DMS114 treated with DMSO at 0.1 percent for 48 hours (cell line): ENCODE data around the gene ADCY7.

ENCODE experiments used
- DNase-seq: peaks from one replicate; lab custom pipeline; 2025; ENCODE audit not compliant: unreplicated experiment; lab: John Stamatoyannopoulos, UW

ADCY7 gene

DNA sequence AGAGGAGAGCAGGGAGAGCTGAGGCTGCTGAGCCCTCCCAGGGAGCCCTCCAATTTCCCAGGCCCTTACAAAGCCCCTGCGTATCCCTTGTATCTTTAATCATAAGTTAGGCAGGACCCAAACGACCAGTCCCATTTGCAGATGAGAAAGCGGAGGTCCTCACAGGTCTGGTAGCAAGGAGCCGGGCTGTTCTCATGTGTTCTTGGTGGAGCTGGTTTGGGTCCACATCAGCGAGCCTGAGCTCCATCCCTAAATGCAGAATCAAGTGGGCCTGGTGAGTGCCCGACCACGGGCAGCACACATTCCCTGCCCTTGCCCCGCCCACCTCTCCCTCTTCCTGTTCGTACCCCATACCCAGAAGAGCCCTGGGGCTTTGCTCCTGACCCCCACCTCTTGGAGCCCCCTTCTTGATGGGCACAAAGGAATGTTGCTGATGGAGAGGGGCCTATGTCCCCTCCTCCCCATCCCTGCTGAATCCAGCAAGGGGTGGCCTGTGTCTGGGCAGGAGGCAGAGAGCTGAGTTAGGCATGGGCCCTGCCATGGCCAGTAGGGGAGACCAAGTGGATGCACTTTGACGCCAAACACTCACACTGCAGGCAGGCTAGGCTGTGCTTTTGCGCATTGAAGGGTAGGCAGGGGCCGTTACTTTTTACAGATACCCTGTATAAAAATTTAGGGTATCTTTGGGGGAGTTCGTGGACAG lies 18.3 kb upstream of the ADCY7 start:
- DNase-seq, result no peak

DNA sequence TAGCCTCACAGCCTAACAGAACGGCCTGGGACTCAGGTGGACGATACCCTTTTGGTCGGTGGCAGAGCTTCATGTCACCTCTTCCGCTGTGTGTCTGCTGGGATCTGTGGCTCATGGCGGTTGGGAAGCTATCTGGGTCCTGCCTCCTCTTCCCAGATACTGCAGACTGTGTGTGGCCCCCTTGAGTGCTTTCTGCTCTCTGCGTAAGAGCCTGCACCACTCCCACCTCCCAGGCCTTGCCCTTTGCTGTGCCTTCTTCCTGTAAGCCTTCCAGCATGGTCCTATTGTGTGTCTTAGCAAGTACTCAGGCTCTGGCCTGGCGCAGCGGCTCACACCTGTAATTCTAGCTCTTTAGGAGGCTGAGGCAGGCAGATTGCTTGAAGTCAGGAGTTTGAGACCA lies 17.5 kb upstream of the ADCY7 start:
- DNase-seq, result no peak

DNA sequence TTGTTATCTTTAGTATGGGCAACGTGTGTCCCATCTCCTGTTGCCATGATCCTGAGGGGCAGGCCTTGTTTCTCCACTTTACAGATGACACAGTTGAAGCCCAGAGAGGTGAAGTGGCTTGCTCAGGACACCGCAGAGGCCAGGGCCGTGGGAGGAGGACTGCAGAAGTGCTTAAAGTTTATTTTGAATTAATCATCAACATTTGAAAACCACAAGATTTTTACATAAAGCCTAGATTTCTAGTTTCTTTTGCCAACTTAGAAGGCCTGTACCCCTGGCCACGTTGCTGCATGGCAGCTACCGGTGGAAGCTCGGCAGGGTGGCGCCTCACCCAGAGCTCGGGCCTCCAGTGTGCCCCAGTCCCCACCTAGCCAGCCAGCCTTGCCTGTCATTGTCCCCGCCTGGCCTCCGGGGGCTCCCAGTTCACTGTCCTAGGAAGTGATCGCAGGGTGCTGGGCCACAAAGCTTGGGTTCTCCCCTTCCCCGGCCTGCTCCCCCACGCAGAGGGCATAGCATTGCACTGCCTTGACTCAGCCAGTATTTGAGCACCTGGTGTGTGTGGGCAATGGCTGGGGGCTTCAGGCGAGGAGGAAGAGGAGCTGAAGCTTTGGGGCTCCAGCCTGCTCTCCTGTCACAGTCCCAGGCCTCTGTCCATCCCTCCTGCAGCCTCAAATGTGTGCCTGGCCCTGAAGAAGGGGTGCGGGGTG lies 14.8 kb upstream of the ADCY7 start:
- no peak for DNase-seq

DNA sequence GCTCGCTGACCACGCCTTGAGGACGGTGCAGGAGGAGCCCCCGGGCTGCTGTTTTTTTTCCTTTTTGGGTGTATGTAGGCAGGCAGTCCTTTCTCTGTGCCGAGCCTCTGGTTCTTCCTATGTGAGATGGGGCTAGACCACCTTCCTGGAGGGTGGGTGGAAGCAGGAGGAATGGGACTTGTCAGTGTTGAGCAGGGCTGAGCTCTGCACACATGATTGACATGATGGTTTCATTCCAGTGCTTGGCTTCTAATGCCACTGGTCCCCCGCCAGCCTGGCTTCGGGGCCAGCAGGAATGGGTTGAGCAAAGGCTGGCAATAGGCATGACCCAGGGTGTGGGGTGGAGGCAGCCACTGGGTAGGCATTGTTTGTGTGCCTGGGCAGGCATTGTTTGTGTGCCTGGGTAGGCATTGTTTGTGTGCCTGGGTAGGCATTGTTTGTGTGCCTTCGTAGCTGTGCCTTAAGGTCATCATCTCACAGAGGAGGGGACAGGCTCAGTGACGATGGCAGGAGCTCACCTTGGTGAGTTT lies 14.2 kb upstream of the ADCY7 start:
- no peak for DNase-seq

DNA sequence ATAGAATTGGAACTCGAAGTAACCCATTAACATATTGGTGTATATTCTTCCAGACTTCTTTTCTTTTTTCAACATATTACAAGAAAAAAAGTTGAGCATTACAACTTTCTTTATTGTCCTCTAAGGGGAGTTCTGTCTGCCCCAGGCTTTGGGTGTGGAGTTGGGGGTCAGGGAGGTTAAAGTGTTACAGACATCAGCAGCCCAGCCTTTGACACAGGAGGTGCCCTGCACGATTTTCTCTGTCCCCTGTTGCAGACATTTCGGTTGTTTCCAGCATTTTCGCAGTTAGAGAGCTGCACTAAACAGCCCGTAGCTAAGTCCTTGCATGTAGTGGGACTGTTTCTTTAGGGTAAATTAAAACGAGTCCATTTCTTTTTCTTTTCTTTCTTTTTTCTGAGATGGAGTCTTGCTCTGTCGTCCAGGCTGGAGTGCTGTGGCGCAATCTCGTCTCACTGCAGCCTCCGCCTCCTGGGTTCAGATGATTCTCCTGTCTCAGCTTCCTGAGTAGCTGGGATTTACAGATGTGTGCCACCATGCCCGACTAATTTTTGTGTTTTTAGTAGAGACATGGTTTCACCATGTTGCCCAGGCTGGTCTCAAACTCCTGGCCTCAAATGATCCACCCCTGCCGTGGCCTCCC lies 13.4 kb upstream of the ADCY7 start:
- no peak for DNase-seq

DNA sequence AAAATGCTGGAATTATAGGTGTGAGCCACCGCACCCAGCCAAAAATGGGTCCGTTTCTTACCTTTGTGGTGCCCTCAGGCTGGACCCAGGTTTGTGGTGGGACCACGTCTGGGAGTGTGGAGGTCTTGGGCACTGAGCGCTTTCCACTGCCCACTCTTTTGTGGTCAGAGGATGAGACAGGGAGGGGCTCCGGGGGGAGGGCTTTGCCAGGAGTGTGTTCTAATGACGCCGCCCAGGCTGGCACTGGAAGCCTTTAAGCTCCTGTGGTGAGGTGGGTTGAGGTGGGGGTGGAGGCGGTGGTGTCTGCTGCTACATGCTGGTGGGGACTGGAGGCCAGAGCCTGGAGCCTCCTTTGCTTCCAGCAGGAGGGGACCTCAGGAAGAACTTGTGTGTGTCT lies 12.8 kb upstream of the ADCY7 start:
- DNase-seq, result no peak

DNA sequence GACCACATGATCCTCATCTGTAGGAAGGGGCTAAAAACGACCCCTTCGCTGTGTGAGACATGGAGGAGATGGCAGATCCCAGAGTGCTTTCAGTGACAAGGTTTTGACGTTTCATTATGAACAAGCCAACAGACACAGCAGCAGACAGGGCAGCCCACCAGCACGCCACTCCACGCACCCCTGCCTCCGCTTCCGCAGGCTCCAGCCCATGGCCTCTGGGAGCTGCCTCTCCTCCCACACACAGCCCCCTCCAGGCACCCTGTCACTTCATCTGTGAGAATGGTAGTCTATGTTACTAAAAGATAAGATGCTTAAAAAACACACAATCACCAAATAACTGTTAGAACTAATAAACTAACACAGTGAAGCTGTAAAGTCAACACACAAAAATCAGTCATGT lies 12.3 kb upstream of the ADCY7 start:
- DNase-seq, result no peak

DNA sequence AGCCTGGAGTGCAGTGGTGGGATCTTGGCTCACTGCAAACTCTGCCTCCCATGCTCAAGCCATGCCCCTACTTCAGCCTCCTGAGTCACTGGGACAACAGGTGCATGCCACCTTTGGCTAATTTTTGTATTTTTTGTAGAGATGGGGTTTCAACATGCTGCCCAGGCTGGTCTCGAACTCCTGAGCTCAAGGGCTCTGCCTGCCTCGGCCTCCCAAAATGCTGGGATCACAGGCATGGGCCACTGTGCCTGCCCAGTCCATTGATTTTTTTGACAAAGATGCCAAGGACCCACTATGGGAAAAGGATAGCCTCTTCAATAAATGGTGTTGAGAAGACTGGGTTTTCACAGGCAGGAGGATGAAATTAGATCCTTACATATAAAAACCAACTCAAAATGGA lies 10.8 kb upstream of the ADCY7 start:
- no peak for DNase-seq

DNA sequence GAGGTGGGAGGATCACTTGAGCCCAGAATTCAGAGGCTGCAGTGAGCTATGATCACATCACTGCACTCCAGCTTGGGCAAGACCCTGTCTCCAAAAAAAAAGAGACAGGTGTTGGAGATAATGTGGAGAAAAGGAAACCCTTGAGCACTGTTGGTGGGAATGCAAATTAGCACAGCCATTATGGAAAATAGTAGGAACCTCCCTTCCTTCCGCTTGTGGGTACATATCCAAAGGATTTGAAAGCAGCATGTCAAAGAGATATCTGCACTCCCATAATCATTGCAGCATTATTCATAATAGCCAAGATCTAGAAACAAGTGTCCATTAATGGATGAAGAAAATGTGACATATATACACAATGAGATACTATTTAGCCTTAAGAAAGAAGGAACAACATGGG lies 9.7 kb upstream of the ADCY7 start:
- no peak for DNase-seq

DNA sequence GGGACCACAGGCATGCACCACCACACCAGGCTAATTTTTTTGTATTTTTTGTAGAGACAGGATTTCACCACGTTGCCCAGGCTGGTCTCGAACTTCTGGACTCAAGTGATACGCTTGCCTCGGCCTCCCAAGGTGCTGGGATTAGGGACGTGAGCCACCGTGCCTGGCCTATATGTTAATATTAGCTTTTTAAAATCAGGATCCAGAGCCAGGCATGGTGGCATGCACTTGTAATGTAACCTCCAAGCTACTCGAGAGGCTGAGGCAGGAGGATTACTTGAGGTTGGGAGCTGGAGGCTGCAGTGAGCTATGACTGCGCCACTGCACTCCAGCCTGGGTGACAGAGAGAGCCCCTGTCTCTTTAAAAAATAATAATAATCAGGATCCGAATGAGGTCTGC lies 8.5 kb upstream of the ADCY7 start:
- no peak for DNase-seq

DNA sequence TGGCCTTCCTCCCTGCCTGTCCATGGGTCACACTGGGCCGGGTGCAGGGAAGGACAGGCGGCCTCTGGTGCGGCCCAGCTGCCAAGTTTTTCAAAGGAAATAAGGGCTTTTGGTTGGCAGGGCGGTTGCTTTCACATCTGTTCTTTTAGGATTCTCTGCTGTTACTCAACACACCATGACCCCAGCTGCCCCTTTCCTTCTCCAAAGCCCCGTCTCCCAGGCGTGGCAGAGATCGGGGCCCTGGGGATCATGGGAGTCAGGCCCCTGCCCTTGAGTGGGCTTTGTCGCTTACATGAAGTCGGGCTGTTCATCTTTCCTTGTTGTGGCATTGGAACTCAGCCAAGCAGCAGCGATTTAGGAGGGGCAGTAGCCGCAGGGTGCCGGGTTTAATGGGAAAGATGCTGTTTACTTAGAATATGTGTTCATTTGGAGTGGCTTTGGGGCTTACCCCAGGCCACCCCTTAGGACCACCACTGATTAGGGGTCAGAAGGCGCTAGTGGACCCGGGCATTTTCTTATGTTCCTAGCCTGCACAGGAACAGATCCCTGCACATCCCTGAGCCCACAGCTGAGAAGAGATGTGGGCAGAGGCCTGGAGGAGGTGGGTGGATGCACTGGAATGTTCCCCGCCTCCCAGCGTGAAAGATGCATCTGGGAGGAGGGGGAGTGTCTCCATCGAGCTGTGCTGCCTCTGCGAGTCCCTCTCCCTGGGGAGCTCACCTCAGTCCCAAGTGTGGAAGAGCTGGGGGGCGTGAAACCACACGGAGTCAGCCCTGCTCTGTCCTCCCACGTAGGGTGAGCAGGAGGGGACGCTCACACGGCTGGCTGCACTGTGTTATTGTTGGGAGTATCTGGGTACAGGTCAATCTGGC lies 6.8 kb upstream of the ADCY7 start:
- DNase-seq, result no peak

DNA sequence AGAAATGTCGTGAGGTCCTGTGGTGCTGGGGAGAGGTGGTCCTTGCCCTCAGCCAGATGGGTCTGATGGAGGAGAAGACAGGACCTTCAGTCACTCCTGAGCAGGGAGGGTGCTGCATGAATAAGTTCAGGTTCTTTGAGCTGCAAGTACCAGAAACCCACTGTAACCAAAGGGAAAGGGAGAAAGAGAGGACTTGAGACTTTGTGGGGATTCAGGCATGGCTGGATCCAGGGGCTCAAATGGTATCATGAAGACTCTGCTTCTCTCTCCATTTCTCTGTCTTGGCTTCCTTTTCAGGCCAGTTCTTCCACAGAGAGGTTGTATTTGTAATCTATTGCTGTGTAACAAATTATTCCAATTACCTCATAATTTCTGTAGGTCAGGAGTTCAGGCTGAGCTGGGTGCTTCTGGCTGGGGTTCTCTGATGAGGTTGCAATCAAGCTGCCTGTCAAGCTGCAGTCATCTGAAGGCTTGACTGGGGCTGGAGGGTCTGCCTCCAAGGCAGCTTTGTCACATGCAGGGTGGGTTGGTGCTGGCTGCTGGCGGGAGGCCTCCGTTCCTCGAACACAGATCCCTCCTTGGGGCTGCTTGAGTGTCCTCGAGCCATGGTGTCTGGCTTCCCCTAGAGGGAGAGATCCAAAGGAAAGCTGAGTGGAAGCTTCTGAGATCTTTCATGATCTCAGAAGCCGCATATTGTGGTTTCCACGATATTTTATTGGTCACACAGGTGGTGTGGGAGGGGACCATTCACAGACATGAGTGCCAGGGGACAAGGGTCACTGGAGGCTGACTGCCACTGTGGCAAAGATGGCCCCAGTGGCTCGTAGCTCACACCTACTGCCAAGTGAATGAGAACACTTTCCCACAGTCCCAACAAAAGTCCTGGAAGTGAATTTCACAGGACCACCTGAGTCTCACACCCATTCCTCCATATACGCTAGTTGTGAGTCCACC lies 5.9 kb upstream of the ADCY7 start:
- no peak for DNase-seq

DNA sequence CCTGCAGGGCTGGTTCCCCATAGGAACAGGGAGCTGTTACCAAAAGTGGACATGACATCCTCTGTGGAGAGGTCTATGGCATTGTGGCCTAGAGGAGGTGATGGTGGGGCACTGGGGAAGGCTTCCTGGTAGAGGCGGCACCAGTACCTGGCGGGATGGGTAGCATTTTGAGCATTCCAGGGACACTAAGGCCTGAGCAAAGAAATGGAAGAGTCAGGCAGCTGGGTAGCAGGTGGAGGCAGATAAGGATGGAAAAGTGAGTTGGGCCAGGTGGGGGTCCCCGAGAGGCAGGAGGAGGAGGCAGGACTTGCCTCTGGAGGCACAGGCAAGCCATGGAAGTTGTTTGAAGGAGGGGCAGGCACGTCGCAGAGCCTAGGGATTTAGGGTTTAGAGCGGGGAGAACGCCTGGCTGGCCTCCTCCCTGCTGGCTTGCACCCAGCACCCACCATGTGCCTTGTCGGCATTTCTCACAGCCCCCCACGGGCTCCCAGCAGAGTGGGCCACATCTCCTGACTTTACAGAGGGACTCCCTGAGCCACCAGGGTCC lies 5.1 kb upstream of the ADCY7 start:
- DNase-seq, result no peak

DNA sequence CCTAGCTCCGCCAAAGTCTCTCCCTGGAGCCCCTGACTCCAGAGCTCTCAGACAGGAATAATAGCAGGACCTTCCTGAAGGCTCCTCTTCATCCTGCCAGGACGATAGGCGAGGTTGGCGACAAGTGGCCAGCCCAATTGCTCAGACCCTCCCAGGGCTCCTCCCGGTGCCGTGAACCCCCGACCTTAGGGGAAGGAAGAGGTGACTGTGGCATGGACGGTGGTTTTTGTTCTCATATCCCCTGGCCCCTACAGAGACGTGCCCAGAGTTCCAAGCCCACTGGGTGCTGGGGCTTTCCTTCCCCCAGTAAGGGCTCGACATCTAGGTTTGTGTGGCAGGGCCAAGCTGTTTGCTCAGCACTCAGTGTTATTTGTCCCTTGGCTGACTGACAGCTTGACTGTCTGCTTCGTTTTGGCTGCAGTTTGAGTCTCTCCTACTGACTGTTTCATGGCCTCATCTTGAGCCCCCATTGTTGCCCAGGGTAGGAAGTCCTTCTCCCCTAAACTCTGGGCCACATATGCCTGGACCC lies 4.6 kb upstream of the ADCY7 start:
- no peak for DNase-seq

DNA sequence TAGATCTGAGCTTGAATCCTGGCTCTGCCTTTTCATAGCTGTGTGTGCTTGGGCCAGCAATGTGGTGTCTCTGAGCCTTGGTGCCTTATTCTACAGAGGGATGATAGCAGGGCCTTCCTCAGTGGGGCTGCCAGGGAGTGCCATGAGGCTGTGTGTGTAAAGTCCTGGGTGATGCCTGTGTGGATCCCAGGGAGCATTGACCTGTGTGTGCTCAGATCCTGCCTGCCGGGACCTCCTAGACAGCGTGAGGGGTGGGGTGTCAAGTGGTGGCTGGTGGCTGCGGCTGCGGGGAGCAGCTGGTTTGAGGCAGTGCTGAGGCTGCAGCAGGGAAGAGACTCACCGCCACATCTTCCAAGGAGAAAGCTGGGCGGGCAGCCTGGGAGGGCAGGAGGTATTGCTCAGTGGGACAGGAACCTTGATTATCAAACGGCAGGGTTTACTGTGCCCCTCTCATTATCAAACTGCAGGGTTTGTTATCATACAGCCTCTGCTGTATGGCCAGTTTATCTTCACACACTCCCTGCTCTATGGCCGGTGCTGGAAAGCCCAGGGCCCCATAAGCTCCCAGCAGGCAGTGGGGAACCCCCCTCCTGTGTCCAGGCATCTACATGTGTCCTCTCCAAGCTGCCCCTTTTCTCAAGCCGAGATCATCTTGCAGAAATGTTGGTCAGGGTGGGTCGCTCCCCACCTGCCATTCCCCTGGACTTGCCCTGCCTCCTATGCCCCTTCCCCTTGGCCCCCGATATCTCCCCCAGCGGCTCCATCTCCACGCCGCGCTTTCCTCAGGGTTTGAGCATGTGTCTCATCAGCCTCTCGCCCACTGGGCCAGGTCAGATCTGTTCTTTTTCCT lies 3.1 kb upstream of the ADCY7 start:
- DNase-seq, result no peak

DNA sequence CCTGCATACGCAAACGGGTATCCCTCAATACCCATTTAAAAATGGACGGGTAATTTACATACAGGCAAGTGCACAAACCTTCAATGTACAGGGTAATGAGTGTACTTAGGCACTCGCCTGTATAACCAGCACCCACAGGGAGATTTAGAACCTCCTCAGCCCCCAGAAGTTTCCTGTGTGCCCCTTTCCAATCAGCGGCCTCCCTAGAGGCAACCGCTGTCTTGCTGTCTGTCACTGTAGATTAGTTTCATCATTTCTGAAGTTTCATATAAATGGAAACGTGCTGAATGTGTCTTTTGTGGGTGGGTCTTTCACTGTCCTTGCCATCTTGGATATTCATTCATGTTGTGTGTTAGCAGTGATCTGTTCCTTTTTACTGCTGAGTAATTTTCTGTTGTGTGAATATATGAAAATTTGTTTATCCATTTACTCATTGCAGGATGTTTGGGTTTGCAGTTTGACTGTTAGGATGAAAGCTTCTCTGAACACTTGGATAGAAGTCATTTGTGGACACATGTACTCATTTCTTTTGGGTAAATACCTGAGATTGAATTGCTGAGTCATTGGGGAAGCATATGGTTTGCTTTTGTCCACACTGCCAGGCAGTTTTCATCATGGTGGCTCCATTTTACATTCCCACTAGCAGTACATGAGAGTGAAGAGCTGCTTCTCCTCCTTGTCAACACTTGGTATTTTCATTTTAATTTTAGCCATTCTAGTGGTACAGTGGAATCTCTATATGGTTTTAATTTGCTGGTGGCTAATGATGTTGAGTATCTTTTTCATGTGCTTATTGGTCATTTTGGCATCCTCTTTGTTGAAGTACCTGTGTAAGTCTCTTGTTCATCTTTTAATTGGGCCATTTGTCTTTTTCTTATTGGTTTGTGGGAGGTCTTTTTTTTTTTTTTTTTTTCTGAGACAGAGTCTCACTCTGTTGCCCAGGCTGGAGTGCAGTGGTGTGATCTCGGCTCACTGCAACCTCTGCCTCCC lies 2.1 kb upstream of the ADCY7 start:
- DNase-seq, result no peak

DNA sequence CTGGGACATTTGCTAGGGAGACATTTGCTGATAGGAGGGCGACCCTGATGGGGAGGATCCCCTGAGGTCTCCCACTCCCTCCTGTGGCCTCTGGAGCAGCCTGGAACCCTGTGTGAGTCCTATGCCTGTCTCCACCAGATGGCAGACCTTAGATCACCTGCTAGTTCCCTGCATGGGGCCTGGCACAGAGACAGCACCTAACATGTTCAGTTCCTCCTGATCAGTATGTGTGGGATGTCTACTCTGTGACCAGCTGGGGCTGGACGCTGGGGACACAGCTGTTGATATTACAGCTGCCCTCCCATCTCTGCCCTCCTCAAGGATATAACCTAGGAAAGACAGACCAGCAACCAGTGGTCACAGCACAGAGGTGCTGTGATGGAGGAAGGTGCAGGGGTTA lies 1.1 kb upstream of the ADCY7 start:
- DNase-seq, result no peak
